Heart left ventricle (tissue), 13 donors: Measurements from ENCODE around the gene VSTM2A.

Source experiments
- CTCF ChIP-seq, 12 donors: fragments of 200-600 bp; sonication (generic) in 4 of 12; IDR thresholded peaks; one replicate each; pipeline versions ENCODE4 v1.5.0 to v1.8.0; 2018 to 2022; ENCODE audit warnings: antibody characterized with exemption in 12 of 12, mild to moderate bottlenecking in 5 of 12
- POLR2A ChIP-seq, 2 donors: fragments of 450-650 bp; IDR thresholded peaks; one replicate each; pipeline ENCODE4 v1.6.1; 2017; ENCODE audit warnings: antibody characterized with exemption in 2 of 2, mild to moderate bottlenecking in 2 of 2, moderate library complexity in 2 of 2
- donor health status: ischemic (EF 13 %, LVEDD 7.1; RV severe dilation, severe dysfunction).
- donor health status: DM: no; HTN: yes; CAD: no.
- donor health status: DM: no; HTN: no; CAD: no.
- donor health status: ischemic (EF 25% LVEDD 6.9; RV normal size, moderate dysfunction).
- donor health status: ischemic (EF 25% LVEDD 5.7; RV mildly dilated, moderate dysfunction).
- donor health status: ischemic (EF 35%, LVEDD 5.7; RV mildly dilated, moderate dysfunction).
- donor health status: nonischemic (EF 11% LVEDD 7.7; RV severe dilation, severe dysfunction).
- donor health status: DM: yes; HTN: yes; CAD: no.
- donor health status: PGD.
- donor health status: ischemic (EF 29% LVEDD 5.4; RV normal size, mild dysfunction).
- donor health status: nonischemic (EF 23%, LVEDD 6.1; RV moderate dilation, normal function).

- TF ChIP-seq CTCF (IDR thresholded peaks at IDR 0.05) (no peak), POLR2A (IDR thresholded peaks at IDR 0.05) (no peak)
Observed at GRCh38 chr7:54556121-54556520, 13.9 kb downstream of the VSTM2A start.
